Tibial artery (tissue), 4 donors: Measurements from ENCODE around the gene C1orf94.
"Not testable (repeated sequence)": the region's sequence is repeated elsewhere in the genome, so short reads cannot be mapped to it uniquely, and the experiment has no call there.

ENCODE experiments used
- DNase-seq, 2 donors: peaks; one replicate each; pipeline ENCODE4 v3.0.0-alpha.2; 2019
- H3K27ac ChIP-seq, 2 donors: fragments of 200-600 bp; sonication (generic) in 1 of 2; 1 replicate in 1 of 2; 2 replicates in 1 of 2; pipeline ENCODE4 v1.5.1; 2018 to 2019; ENCODE audit warnings: mild to moderate bottlenecking in 1 of 2
- H3K27me3 ChIP-seq, 2 donors: fragments of 200-600 bp; sonication (generic) in 1 of 2; one replicate each; pipeline versions ENCODE4 v1.5.1 to v1.6.0; 2016 to 2019
- H3K36me3 ChIP-seq, 3 donors: fragments of 200-600 bp; sonication (generic) in 2 of 3; one replicate each; pipeline ENCODE4 v1.5.1; 2016 to 2019; ENCODE audit warnings: mild to moderate bottlenecking in 2 of 3
- H3K4me1 ChIP-seq, 4 donors: fragments of 200-600 bp; sonication (generic) in 2 of 4; 1 replicate in 3 of 4; 2 replicates in 1 of 4; pipeline ENCODE4 v1.5.1; 2016 to 2019
- H3K4me3 ChIP-seq, 2 donors: fragments of 200-600 bp; sonication (generic) in 1 of 2; 1 replicate in 1 of 2; 2 replicates in 1 of 2; pipeline ENCODE4 v1.5.1; 2018 to 2019; ENCODE audit warnings: mild to moderate bottlenecking in 2 of 2
- H3K9me3 ChIP-seq, 3 donors: fragments of 200-600 bp; sonication (generic) in 1 of 3; one replicate each; pipeline ENCODE4 v1.5.1; 2016 to 2019
- intact Hi-C: fragments of 100-400 bp; cut with DNase I; formaldehyde crosslinking; loops from one replicate; pipeline ENCODE4 v1.15.0; 2023; ENCODE audit warnings: low total_unique reads
- TF ChIP-seq, protein P1 (sequence below), 2 experiments: fragments of 200-600 bp in 1 of 2; fragments of 450-650 bp in 1 of 2; IDR thresholded peaks; one replicate each; pipeline ENCODE4 v1.5.1; 2017 to 2019; ENCODE audit warnings: antibody characterized with exemption in 2 of 2, mild to moderate bottlenecking in 1 of 2, moderate library complexity in 1 of 2

The C1orf94 gene

DNA sequence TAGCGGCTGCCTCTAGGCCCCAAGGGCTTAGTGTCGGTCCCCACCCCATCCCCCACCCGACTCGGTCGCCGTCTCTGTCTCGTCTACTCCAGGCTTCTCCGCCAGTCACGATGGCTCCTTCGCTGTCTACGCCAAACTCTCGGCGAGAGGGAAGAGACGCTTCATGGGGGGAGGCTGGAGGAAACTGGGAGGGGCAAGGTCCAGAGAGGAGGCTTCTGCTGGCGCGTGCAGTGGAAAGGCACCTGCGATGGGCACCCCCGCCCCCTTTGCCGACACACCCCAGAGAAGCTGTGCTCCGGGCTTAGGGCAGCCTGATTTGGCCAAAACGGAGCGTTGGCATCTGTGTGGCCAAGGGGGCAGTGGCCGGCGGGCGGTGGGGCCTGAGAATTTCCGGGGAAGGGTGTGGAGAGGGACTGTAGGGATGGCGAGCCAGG lies 10.5 kb upstream of the C1orf94 start:
- Histone ChIP-seq H3K27ac (no peak overlapping the region), H3K27me3 (peaks cover 3 to 82% of the 10 kb centered on the region in 2 donors), H3K4me3 (peak overlapping the region in 1 of 2 donors; percentile 13), H3K9me3 (no peaks in the 10 kb centered on the region), H3K4me1 (peaks cover 6 to 46% (median 42%) of the 10 kb centered on the region in 4 donors), H3K36me3 (no peaks in the 10 kb centered on the region)
- TF ChIP-seq, protein P1, sequence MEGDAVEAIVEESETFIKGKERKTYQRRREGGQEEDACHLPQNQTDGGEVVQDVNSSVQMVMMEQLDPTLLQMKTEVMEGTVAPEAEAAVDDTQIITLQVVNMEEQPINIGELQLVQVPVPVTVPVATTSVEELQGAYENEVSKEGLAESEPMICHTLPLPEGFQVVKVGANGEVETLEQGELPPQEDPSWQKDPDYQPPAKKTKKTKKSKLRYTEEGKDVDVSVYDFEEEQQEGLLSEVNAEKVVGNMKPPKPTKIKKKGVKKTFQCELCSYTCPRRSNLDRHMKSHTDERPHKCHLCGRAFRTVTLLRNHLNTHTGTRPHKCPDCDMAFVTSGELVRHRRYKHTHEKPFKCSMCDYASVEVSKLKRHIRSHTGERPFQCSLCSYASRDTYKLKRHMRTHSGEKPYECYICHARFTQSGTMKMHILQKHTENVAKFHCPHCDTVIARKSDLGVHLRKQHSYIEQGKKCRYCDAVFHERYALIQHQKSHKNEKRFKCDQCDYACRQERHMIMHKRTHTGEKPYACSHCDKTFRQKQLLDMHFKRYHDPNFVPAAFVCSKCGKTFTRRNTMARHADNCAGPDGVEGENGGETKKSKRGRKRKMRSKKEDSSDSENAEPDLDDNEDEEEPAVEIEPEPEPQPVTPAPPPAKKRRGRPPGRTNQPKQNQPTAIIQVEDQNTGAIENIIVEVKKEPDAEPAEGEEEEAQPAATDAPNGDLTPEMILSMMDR (IDR thresholded peaks at IDR 0.05) = no peak
- intact Hi-C loops = loop anchor here (10.0 kb wide), 1 partner anchor 431 kb away; no protein-coding TSS in a partner anchor
- no peak for DNase-seq

DNA sequence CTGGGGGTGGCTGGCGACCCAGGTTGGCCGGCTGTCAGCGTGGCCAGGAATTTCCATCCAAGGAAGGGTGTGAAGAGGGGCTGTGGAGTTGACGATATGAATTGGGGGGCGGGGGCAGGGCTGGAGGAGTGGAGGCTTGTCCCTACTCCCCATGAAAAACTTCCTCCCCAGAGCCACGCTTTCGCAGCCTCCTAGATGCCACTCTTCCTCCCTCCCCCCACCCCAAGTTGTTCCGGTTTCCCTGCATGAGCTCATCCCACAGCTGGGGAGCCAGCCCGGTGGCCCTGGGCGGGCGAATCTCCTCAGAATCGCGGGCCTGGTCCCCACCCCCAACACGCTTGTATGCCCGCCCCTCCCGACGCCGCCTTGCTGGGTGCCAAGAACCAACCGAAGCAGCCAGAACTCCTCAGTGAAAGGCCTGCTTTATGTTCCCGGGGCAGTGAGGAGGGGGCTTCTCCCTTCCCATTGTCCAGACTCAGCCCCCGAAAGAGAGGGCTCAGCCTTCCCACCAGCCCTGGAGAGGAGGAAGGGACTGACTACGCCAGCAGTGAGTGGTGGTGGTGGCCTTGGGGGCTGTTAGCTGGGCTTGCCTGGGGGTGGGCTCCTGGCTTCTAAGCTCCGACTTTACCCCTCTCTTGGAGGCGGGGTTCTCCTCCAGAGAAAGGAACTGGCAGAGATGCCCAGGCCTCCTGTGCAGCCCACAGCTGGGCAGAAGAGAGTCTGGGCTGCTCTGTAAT lies 9.9 kb upstream of the C1orf94 start:
- TF ChIP-seq, protein P1 (IDR thresholded peaks at IDR 0.05) = no peak
- intact Hi-C loops = loop anchor here (10.0 kb wide), 1 partner anchor 432 kb away; no protein-coding TSS in a partner anchor
- peaks cover 6 to 46% (median 42%) of the 10 kb centered on the region in 4 donors for H3K4me1 ChIP-seq
- H3K36me3 ChIP-seq = no peaks in the 10 kb centered on the region
- H3K27ac ChIP-seq = no peak overlapping the region
- peaks cover 3 to 82% of the 10 kb centered on the region in 2 donors for H3K27me3 ChIP-seq
- no peak for DNase-seq
- H3K4me3 ChIP-seq = peak overlapping the region in 1 of 2 donors; percentile 13
- no peaks in the 10 kb centered on the region for H3K9me3 ChIP-seq

DNA sequence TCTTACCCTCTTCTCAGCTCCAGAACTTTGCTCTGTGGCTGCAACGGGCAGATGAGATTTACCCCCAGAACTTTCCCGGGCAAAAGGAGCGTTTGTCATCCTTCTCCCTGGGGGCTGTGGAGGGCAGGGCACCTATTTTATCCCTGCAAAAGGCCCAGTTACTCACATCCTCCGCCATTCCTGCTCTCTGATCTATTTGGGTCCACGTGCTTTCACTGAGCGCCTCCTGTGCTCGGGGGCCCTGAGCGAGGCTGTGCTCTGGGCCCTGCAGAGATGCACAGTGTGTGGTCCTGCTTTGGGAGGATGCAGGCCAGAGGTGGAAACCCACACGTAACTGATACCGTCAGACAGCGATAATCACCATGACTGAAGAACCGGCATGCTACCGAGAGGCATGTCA lies 9.3 kb upstream of the C1orf94 start:
- Histone ChIP-seq H3K9me3 (no peaks in the 10 kb centered on the region), H3K4me3 (no peak overlapping the region), H3K4me1 (peaks cover 6 to 46% (median 42%) of the 10 kb centered on the region in 4 donors), H3K27me3 (peaks cover 3 to 88% of the 10 kb centered on the region in 2 donors), H3K36me3 (no peaks in the 10 kb centered on the region), H3K27ac (no peak overlapping the region)
- no peak for DNase-seq
- TF ChIP-seq, protein P1 (IDR thresholded peaks at IDR 0.05) = no peak
- intact Hi-C loops = loop anchor here (10.0 kb wide), 1 partner anchor 433 kb away; no protein-coding TSS in a partner anchor

DNA sequence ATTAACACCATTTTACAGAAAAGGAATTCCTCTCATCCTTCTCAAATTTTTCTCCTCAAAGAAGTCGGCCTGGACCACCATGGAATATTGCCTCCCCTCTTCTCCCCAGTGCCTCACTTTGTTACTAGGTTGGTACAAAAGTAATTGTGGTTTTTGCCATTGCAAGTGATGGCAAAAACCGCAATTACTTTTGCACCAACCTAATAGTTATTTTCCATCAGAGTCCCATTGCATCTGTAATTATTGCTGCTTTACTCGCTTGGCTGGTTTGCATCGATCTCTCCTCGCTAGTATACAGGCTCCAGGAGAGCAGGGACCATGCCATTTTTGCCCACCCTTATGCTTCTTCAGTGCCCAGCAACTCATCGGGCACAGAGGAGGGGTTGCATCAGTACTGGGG lies 963 bp upstream of the C1orf94 start:
- intact Hi-C loops = no loop called here
- Histone ChIP-seq H3K4me1 (peaks cover 0 to 7% (median 3%) of the 10 kb centered on the region in 4 donors), H3K27ac (no peak overlapping the region), H3K9me3 (no peaks in the 10 kb centered on the region), H3K4me3 (no peak overlapping the region), H3K36me3 (no peaks in the 10 kb centered on the region), H3K27me3 (peaks cover 0 to 86% of the 10 kb centered on the region in 2 donors)
- TF ChIP-seq, protein P1 (IDR thresholded peaks at IDR 0.05) = no peak
- no peak for DNase-seq

DNA sequence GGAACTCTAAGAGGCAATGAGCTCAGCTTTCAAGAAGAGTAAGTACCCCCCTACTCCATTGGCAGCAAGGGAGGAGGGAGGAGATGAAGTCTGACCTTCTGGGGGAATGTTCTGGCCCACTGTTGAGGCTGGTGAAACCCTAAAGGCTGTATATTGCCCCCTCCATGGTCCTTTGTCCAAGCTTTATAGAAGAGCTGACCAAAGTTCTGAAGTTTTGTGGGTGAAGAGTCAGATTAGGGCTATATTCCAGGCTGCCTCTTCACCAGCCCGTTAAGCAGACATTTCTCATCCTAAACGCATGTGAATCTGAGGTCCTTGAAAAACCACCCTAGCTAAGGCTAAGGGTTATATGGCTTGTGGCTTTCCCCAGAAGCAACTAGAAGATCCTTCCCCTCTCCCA lies 1.4 kb downstream of the C1orf94 start:
- TF ChIP-seq, protein P1 (IDR thresholded peaks at IDR 0.05) = no peak
- no peaks in the 10 kb centered on the region for H3K36me3 ChIP-seq
- peaks cover 0 to 7% (median 3%) of the 10 kb centered on the region in 4 donors for H3K4me1 ChIP-seq
- intact Hi-C loops = no loop called here
- no peak for DNase-seq
- peaks cover 0 to 65% of the 10 kb centered on the region in 2 donors for H3K27me3 ChIP-seq
- H3K27ac ChIP-seq = no peak overlapping the region
- no peaks in the 10 kb centered on the region for H3K9me3 ChIP-seq
- H3K4me3 ChIP-seq = no peak overlapping the region

DNA sequence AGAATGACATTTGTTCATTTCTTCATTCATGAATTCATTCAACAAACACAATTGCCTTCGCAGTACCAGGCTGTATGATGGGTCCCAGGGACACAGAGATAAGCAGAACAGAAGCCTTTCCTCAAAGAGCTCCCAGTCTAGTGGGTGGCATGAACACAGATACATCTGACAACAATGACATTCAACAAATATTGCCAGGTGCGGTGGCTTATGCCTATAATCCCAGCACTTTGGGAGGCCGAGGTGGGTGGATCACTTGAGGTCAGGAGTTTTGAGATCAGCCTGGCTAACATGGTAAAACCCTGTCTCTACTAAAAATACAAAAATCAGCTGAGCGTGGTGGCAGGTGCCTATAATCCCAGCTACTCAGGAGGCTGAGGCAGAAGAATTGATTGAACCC lies 6.7 kb downstream of the C1orf94 start:
- H3K4me3 ChIP-seq, DNase-seq, intact Hi-C loops, H3K4me1 ChIP-seq, H3K27ac ChIP-seq, H3K9me3 ChIP-seq, H3K36me3 ChIP-seq: not testable (repeated sequence)
- H3K27me3 ChIP-seq = peaks cover 0 to 39% of the 10 kb centered on the region in 2 donors
